HUES64 (cell line): ENCODE measurements around the gene ACSF3.

Experiments
- H3K27ac ChIP-seq: 2 replicates; pipeline ENCODE4 v1.7.0; 2013; ENCODE audit warnings: low read depth, low read length, inconsistent platforms
- H3K27me3 ChIP-seq: 2 replicates; pipeline ENCODE4 v1.6.1; 2013; ENCODE audit warnings: mild to moderate bottlenecking, low read length; ENCODE audit not compliant: insufficient read depth
- H3K36me3 ChIP-seq: 2 replicates; pipeline ENCODE4 v1.6.1; 2013; ENCODE audit warnings: mild to moderate bottlenecking, low read length; ENCODE audit not compliant: insufficient read depth
- H3K4me1 ChIP-seq: 2 replicates; pipeline ENCODE4 v1.6.1; 2013; ENCODE audit warnings: mild to moderate bottlenecking, low read length, moderate library complexity; ENCODE audit not compliant: insufficient read depth
- H3K4me3 ChIP-seq: 2 replicates; pipeline ENCODE4 v1.5.1; 2013; ENCODE audit warnings: mild to moderate bottlenecking, low read length, moderate library complexity
- H3K9ac ChIP-seq: 2 replicates; pipeline ENCODE4 v1.6.1; 2013; ENCODE audit warnings: mild to moderate bottlenecking, low read depth, low read length
- H3K9me3 ChIP-seq: 2 replicates; pipeline ENCODE4 v1.6.1; 2013; ENCODE audit warnings: low read depth, low read length; ENCODE audit not compliant: insufficient read depth
- WGBS: fragments of 150-250, 120-280 bp; methylation state at CpG from one replicate; pipeline ENCODE4 v1.1.7; 2013; ENCODE audit warnings: missing lambda C conversion rate; 5-methylcytosine and 5-hydroxymethylcytosine counted together

Gene ACSF3

GRCh38 chr16:89096768-89097391 lies 3.2 kb downstream of the ACSF3 start:
- WGBS, result 90% methylated on average over 24 of the region's 24 CpGs
- Histone ChIP-seq H3K4me3 (no peak overlapping the region), H3K27ac (no peak overlapping the region), H3K9me3 (no peaks in the 10 kb centered on the region), H3K4me1 (peaks cover 13% of the 10 kb centered on the region), H3K27me3 (peaks cover 11% of the 10 kb centered on the region; the same call in 1 of the 2 replicates), H3K9ac (no peak overlapping the region; the same call in 1 of the 2 replicates), H3K36me3 (peaks cover 20% of the 10 kb centered on the region)

DNA sequence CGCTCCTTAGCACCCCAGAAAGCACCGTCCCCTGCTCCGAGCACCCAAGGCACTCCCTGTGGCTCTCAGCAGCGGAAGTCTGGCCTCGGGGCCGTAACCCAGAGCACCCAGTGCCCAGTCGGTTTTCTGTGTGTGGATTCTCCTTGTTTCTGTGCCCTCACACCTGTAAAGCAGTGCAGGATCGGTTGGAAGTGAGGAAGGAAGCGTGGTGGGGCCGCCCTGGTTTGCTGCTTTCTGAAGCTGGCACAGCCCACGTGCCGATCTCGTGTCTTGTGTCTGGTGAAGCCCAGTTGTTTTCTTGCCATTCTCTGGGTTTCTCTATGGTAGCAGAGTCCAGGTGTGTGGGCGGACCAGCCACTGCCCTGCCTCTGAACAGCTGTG lies 3.7 kb downstream of the ACSF3 start:
- Histone ChIP-seq H3K27me3 (peaks cover 6% of the 10 kb centered on the region; the same call in 1 of the 2 replicates), H3K36me3 (peaks cover 25% of the 10 kb centered on the region), H3K4me3 (no peak overlapping the region), H3K27ac (no peak overlapping the region), H3K9ac (no peak overlapping the region; the same call in 1 of the 2 replicates), H3K4me1 (peaks cover 13% of the 10 kb centered on the region), H3K9me3 (no peaks in the 10 kb centered on the region)
- WGBS, result 96% methylated on average over 14 of the region's 14 CpGs

DNA sequence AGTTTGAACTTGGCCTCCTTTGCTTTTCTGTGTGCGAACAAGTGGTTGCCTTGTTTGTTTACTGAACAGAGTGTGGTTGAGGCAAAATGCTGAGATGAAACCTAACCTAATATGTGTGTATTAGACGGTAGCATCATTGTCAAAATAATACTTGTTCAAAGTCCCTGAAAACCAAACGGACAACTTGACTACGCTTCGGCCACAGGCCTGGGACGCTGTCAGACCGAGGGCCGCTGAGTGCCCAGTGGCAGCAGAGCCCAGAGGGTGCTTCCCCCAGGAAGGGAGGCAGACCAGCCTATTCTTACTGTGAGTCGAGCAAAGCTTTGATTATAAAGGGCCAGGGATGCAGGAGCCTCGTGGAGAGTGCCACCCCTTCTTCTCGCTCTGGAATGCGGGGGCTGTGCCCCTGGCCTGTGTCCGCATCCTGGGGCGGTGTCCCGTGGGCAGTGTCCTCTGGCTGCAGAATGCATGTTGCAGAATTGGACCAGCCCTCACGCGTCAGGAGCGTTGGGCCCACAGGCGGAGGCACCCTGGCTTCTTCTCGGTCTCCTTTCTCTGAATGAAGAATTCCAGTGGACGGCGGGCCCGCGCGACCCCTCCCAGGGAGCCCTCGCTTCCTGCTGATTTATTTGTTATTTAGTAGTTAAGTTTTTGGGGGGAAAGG lies 5.2 kb downstream of the ACSF3 start:
- Histone ChIP-seq H3K9ac (no peak overlapping the region), H3K9me3 (no peaks in the 10 kb centered on the region), H3K36me3 (peaks cover 40% of the 10 kb centered on the region), H3K4me1 (peaks cover 13% of the 10 kb centered on the region), H3K4me3 (no peak overlapping the region), H3K27ac (no peak overlapping the region), H3K27me3 (no peaks in the 10 kb centered on the region)
- 93% methylated on average over 26 of the region's 26 CpGs for WGBS

DNA sequence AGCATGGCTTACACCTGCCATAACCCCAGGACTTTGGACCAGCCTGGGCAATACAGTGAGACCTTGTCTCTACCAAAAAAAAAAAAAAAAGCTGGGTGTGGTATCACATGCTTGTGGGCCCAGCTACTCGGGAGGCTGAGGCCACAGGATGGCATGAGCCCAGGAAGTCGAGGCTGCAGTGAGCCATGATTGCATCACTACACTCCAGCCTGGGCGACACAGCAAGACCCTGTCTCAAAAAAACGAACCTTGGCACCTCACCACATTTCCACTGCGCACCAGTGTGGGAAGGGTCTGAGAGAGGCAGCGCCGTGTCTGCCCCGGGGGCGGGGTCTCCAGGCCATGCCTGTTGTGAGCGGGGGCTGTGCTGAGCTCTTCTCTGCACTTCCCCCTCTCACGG lies 6.3 kb downstream of the ACSF3 start:
- Histone ChIP-seq H3K36me3 (peaks cover 49% of the 10 kb centered on the region), H3K27ac (no peak overlapping the region)
- WGBS, result 83% methylated on average over 9 of the region's 11 CpGs

GRCh38 chr16:89100601-89101302 lies 7.1 kb downstream of the ACSF3 start:
- Histone ChIP-seq H3K27ac (no peak overlapping the region), H3K9me3 (no peaks in the 10 kb centered on the region), H3K9ac (no peak overlapping the region), H3K4me3 (no peak overlapping the region), H3K4me1 (peaks cover 4% of the 10 kb centered on the region; the same call in 1 of the 2 replicates), H3K27me3 (no peaks in the 10 kb centered on the region), H3K36me3 (peaks cover 57% of the 10 kb centered on the region)
- WGBS, result 88% methylated on average over 42 of the region's 42 CpGs

More for the DNA sequence above, 6.3 kb downstream of the ACSF3 start:
- Histone ChIP-seq H3K9me3 (no peaks in the 10 kb centered on the region), H3K4me3 (no peak overlapping the region), H3K4me1 (peaks cover 8% of the 10 kb centered on the region), H3K27me3 (no peaks in the 10 kb centered on the region), H3K9ac (no peak overlapping the region)

- no peaks in the 10 kb centered on the region for H3K27me3 ChIP-seq
- no peaks in the 10 kb centered on the region for H3K9me3 ChIP-seq
- H3K36me3 ChIP-seq, result peaks cover 60% of the 10 kb centered on the region
- no peak overlapping the region for H3K4me3 ChIP-seq
- H3K27ac ChIP-seq, result no peak overlapping the region
- peaks cover 4% of the 10 kb centered on the region; the same call in 1 of the 2 replicates for H3K4me1 ChIP-seq
- 94% methylated on average over 37 of the region's 37 CpGs for WGBS
- no peak overlapping the region for H3K9ac ChIP-seq
Observed at GRCh38 chr16:89101303-89102040, 7.8 kb downstream of the ACSF3 start.

GRCh38 chr16:89102041-89102471 lies 8.4 kb downstream of the ACSF3 start:
- H3K27me3 ChIP-seq, result no peaks in the 10 kb centered on the region
- H3K9me3 ChIP-seq, result no peaks in the 10 kb centered on the region
- peaks cover 4% of the 10 kb centered on the region; the same call in 1 of the 2 replicates for H3K4me1 ChIP-seq
- 93% methylated on average over 14 of the region's 14 CpGs for WGBS
- no peak overlapping the region for H3K4me3 ChIP-seq
- peaks cover 66% of the 10 kb centered on the region for H3K36me3 ChIP-seq
- H3K27ac ChIP-seq, result no peak overlapping the region
- no peak overlapping the region for H3K9ac ChIP-seq

DNA sequence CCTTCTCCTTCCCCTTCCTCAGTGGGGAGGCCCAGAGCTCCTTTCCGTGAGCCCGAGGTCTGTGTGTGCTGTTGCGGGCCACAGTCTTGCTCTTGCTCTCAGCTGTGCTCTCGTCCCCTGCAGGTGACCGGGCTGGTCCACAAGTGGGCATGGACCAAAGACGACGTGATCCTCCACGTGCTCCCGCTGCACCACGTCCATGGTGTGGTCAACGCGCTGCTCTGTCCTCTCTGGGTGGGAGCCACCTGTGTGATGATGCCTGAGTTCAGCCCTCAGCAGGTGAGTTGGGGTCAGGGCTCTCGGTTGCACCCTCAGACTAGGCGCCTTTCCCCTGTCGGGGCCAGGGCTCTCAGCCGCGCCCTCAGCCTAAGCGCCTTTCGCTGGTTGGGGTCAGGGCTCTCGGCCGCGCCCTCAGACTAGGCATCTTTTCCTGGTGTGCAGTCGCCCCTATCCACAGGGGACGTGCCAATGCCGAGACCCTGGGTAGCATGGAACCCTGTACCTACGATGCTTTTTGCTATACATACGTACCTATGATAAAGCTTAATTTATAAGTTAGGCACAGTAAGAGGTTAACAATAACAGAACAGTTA lies 8.9 kb downstream of the ACSF3 start:
- peaks cover 71% of the 10 kb centered on the region for H3K36me3 ChIP-seq
- no peak overlapping the region for H3K4me3 ChIP-seq
- no peaks in the 10 kb centered on the region for H3K9me3 ChIP-seq
- H3K27me3 ChIP-seq, result no peaks in the 10 kb centered on the region
- 92% methylated on average over 27 of the region's 27 CpGs for WGBS
- H3K27ac ChIP-seq, result no peak overlapping the region
- peaks cover 4% of the 10 kb centered on the region; the same call in 1 of the 2 replicates for H3K4me1 ChIP-seq
- H3K9ac ChIP-seq, result no peak overlapping the region

- Histone ChIP-seq H3K27ac (no peak overlapping the region), H3K36me3 (peaks cover 74% of the 10 kb centered on the region), H3K27me3 (no peaks in the 10 kb centered on the region), H3K9ac (no peak overlapping the region), H3K9me3 (no peaks in the 10 kb centered on the region), H3K4me3 (no peak overlapping the region), H3K4me1 (peaks cover 1% of the 10 kb centered on the region; the same call in 1 of the 2 replicates)
- whole genome bisulfite sequencing, result 94% methylated on average over 22 of the region's 22 CpGs
Observed at GRCh38 chr16:89103156-89103555, 9.5 kb downstream of the ACSF3 start.

GRCh38 chr16:89103781-89104180 lies 10.1 kb downstream of the ACSF3 start:
- Histone ChIP-seq H3K27me3 (no peaks in the 10 kb centered on the region), H3K9me3 (no peaks in the 10 kb centered on the region), H3K9ac (no peak overlapping the region), H3K4me1 (no peaks in the 10 kb centered on the region), H3K4me3 (no peak overlapping the region), H3K27ac (no peak overlapping the region), H3K36me3 (peaks cover 71% of the 10 kb centered on the region)
- WGBS, result 91% methylated on average over 16 of the region's 16 CpGs
